NB4 (cell line): Measurements from ENCODE around the gene PHPT1.

Experiments
- MYC ChIP-seq: IDR thresholded peaks from 2 replicates; pipeline ENCODE4 v1.6.1; 2011; ENCODE audit warnings: low read depth, low read length
- POLR2A ChIP-seq: IDR thresholded peaks from 2 replicates; pipeline ENCODE4 v1.6.1; 2011; ENCODE audit warnings: mild to moderate bottlenecking; ENCODE audit not compliant: insufficient read length; ENCODE audit errors: extremely low read depth
- TF ChIP-seq, protein P1 (sequence below): IDR thresholded peaks from one replicate; pipeline ENCODE4 v1.5.1; 2012; ENCODE audit warnings: low read depth, low read length

DNA sequence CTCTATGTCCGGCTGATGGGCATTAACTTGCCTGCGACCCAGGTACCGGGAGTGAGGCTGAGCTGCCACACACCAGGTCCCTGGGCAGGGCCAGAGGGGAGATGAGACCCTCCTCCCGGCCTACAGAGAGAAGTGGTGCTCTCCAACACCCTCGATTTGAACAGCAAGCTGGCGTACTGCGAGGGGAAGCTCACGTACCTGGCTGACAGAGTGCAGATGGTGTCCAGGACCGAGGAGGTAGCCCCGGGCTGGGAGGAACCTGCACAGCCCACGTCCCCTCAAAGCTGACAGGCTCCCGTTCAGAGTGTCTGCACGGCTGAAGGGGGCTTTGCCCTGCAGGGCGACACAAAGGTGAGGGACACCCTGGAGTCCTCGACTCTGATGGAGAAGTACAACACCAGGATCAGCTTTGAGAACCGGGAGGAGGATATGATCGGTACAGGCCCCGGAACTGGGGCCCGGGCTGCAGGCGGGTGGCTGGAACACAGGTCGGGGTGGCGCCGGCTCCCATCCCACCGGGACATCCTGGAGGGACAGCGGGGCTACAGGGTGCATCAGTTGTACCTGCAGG, 42.5 kb upstream of the PHPT1 start:
- TF ChIP-seq, protein P1, sequence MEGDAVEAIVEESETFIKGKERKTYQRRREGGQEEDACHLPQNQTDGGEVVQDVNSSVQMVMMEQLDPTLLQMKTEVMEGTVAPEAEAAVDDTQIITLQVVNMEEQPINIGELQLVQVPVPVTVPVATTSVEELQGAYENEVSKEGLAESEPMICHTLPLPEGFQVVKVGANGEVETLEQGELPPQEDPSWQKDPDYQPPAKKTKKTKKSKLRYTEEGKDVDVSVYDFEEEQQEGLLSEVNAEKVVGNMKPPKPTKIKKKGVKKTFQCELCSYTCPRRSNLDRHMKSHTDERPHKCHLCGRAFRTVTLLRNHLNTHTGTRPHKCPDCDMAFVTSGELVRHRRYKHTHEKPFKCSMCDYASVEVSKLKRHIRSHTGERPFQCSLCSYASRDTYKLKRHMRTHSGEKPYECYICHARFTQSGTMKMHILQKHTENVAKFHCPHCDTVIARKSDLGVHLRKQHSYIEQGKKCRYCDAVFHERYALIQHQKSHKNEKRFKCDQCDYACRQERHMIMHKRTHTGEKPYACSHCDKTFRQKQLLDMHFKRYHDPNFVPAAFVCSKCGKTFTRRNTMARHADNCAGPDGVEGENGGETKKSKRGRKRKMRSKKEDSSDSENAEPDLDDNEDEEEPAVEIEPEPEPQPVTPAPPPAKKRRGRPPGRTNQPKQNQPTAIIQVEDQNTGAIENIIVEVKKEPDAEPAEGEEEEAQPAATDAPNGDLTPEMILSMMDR, result no peak
- TF ChIP-seq POLR2A (no peak), MYC (no peak)
